HG02642 (cell line): ENCODE results near the gene SCN2A.
A peak's percentile ranks its signal among the peaks of the same experiment; 100 is the strongest.

ENCODE experiments used
- ATAC-seq: cut with Tn5 transposase; IDR thresholded peaks from one replicate; pipeline ENCODE4 v1.9.1; 2021; ENCODE audit warnings: mild to moderate bottlenecking; ENCODE audit not compliant: unreplicated experiment, poor library complexity

The SCN2A gene

GRCh38 chr2:165239230-165239629 is at the start of gene SCN2A:
TSS of gene SCN2A (plus strand) at chr2:165239414. CDS start at chr2:165295824, 56,410 bp downstream.
- no peak for ATAC-seq

DNA sequence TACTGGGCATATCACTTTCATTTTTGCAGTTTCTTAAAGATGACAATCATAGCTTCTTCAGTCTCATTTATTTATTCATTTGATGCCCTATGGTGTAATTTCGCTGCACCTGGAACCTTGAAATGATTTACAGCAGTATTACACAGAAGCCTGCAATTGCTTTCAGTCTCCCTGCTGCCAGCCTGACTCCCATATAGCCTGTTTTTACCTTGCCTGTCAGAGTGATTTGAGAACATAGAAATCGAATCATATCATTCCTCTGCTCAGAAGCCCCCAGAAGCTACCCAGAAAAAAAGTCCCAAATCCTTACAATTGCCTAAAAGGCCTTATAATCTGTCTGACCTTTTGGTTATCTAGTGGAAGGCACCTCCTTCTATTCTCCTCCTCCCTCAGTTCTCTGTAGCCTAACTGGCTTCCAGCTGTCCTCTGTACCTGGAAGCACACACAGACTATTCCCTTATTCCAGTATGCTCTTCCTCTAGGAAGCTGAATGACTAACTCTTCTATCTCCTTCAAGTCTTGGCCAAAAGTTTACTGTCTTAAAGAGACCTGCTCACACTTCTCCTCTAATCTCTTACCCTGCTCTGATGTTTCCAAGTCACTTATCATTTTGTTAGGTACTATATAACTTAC is 48.0 kb upstream of the SCN2A start:
- no peak for ATAC-seq

GRCh38 chr2:165192729-165193128 is 46.5 kb upstream of the SCN2A start:
- no peak for ATAC-seq

DNA sequence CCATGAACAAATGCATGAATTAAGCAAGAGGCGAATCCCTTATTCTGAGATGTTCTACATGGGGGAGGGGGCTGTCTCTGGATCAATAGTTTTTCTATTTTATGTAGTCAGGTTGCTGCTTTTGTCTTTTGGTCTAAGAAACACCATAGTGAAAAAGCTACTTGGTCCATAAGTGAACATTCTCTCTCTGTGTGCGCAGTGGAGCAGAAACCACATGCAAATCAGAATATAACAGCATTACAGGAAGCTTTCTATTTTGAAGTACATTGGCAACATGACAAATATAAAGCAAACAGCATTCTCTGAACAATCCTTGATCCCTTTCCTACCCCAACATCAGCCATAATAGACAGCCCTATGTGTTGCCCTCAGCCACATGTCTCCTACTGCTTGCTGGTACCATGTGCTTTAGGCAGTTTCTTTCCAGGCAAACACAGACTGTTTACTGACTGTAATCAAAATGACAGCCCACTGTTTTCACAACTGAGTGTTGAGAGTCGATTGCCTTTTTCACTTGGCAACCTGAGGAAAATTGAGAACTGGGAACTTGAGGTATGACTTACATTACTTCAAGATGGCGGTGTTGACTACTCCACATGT is 45.9 kb upstream of the SCN2A start:
- peak; percentile 98 for ATAC-seq

- ATAC-seq: no peak
Observed at GRCh38 chr2:165196411-165196810, 42.8 kb upstream of the SCN2A start.

DNA sequence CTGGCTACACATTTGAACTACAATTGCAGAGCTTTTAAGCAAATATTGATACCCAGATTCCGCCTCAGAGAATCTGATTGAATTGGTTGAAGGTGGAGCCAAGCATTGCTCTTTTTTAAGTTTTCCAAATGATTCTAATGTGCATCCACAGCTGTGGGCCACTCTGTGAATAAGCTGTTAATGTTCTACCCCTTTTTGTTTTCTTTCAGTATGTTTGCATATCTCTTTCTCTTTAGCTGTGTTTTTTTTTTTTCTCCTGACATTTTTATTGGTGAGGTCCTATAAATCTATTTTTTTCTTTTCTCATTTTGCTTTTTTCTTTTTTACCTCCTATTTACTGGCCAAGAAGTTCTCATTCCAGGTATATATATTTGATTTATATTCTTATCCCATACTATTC is 41.9 kb upstream of the SCN2A start:
- ATAC-seq: no peak

DNA sequence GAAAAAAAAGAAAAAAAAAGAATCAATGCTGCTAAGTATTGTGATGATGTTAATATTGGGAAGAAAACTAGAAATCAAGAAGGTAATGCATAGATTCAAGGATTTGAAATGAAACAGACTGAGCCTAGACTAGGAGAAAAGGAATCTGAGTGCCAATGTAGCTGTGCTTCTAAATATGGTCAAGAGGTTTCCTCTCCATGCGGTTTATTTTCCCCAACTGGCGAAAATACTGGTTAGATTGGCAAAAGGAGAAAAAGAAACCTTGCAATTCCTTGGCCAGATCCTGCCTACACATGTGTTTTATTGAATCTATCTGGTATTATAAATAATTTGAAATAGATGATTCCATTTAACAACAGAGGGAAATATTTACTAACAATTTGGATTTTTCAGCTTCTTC is 41.0 kb upstream of the SCN2A start:
- ATAC-seq: no peak

DNA sequence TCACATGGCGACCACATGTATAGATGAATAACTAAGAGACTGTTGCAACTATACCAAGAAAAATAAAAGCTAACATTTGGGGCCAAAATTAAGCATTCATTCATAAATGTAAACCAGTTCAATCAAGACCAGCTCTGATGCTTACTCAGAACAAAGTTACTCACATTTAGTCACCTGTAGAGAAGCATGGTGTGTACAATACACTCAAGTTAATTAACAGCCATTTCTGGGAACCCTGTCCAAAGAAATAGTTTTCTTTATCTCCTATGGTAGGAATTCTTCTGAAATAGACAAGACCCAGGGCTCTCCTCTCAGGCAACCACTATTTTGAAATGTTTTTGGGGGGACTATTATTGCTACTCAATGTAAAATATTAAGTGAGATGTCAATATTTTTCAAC is 37.0 kb upstream of the SCN2A start:
- ATAC-seq: no peak

GRCh38 chr2:165203689-165204559 is 35.3 kb upstream of the SCN2A start, which contains the start of gene SCN3A:
TSS of gene SCN3A (minus strand) at chr2:165204050. CDS start at chr2:165176394, 27,656 bp downstream.
- ATAC-seq: peak; percentile 62

GRCh38 chr2:165205865-165206264 is 33.3 kb upstream of the SCN2A start:
- ATAC-seq: no peak

- no peak for ATAC-seq
Observed at GRCh38 chr2:165208094-165208493, 31.1 kb upstream of the SCN2A start.

DNA sequence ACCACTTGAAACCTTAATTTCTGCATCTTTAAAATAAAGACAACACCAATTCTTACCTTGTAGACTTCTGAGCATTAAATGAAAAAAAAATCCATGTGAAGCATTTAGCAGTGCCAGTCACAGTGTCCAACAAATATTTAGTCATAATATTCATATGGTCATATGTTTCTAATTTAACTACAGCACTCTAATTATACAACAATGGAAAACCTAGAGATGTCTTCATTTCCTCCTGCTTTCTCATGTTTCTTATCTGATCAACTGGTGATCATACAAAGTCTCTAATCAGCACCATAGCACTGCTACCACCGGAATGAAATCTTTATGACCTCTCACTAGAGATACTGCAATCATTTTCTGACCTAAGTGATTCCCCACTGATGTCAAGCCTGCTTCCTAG is 25.1 kb upstream of the SCN2A start:
- ATAC-seq: no peak

DNA sequence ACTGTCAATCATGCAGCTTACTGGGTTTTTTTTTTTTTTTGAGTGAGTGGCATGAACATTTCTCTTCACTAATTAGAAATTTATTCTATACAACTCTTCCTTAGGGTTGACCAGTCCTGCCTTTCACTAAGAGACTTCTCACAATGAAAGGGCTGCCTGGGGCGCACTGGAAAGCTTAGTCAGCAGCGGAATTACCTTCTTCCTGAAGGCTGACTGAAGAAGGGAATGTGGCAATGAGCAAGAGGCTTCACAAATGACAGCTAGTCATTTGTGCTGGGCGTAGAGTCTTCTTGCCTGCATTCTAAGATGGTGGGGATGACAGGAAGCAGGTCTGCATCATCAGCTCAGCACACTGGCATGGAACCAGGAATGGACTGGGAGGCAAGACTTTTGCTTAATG is 19.7 kb upstream of the SCN2A start:
- ATAC-seq: no peak

DNA sequence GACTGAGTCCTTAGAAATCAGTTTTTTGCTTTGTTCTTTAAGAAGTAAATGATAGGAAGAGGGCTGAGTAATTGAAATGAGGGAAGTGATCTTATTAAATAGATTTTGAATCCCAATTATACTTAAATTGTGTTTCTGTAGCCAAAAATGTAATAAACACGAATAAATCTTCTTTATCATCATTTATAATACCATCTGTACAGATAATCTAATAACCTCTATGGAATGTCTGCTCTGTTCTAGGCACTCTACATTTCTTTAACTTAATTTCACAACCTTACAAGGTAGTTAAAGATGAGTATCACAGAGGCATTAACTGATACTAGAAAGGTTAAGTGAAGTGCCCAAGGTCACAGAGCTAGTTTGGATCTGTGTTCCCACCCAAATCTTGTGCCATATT is 14.3 kb upstream of the SCN2A start:
- ATAC-seq: no peak

- ATAC-seq: no peak
Observed at GRCh38 chr2:165227571-165227970, 11.6 kb upstream of the SCN2A start.

DNA sequence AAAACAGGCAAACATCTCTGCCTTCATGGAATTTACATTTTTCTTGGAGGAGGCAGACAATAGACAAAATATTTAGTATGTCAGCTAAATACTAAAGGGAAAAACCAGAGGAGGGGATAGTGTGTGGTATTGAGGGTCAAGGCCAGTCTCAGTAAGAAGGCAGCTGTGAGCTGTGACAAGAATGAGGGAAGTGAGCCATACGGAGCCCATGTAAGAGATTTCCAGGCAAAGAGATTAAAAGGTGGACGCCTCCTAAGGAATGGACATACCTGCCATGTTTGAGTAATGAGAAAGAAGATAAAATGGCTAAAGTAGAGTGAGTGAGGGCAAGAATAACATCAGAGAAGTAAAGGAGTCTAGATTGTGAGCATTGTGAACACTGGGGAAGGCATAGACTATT is 2.2 kb upstream of the SCN2A start:
- ATAC-seq: no peak

- no peak for ATAC-seq
Observed at GRCh38 chr2:165238295-165238694, 919 bp upstream of the SCN2A start.

DNA sequence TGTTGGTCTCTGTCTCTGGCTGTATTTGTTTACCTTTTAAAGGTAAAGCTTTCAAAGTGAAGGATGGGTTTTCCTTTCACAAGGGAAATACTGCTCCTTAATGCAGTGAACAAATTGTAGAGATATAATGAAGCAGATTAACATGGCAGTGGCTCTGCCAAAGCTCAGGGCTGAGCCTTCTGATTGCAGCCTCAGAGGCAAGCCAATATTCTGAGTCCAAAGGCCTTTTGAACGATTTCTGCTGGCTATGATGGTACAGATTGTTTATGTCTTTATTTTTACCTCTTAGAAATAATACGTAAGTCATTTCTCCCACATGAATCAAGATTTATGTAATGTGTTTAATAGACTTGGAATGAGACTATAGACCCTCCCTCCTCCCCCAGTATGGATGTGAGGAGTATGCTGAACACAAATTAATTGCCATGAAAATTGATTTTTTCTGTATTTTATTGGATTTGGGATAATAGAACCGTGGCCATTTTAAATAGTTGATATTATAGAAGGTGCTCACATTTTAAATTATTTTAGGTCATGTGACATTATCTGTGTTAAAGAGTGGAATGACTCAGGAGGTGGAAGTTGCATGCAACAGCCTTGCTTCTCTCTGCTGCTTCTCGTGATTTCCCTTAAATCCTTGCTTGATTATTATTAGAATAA is 772 bp downstream of the SCN2A start:
- ATAC-seq: no peak

GRCh38 chr2:165240916-165241315 is 1.7 kb downstream of the SCN2A start:
- no peak for ATAC-seq

GRCh38 chr2:165245081-165245793 is 6.0 kb downstream of the SCN2A start:
- ATAC-seq: no peak
